HG03097 (cell line): ENCODE measurements around the gene ALPK1.

ENCODE experiments used
- ATAC-seq: cut with Tn5 transposase; IDR thresholded peaks from one replicate; pipeline ENCODE4 v1.9.1; 2021; ENCODE audit not compliant: unreplicated experiment, low FRiP score

ALPK1 gene

DNA sequence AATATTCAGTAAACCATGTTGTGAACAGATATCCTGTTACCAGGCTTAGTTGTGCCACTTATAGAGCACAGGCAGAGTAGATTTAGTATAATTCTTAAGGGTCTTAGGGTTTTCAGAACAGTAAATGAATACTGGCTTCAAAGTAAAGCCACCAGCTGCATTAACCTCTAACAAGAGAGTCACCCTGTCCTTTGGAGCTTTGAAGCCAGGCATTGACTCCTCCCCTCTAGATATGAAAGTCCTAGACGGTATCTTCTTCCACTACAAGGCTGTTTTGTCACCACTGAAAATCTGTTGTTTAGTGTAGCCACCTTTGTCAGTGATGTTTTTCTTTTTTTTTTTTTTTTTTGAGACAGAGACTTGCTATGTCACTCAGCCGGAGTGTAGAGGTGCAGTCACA is 77.7 kb downstream of the ALPK1 start:
- ATAC-seq: no peak

- ATAC-seq: peak; percentile 80
These were observed 80.0 kb downstream of the ALPK1 start for GRCh38 chr4:112377171-112377570.

GRCh38 chr4:112377594-112378242 is 80.5 kb downstream of the ALPK1 start:
- ATAC-seq: no peak

DNA sequence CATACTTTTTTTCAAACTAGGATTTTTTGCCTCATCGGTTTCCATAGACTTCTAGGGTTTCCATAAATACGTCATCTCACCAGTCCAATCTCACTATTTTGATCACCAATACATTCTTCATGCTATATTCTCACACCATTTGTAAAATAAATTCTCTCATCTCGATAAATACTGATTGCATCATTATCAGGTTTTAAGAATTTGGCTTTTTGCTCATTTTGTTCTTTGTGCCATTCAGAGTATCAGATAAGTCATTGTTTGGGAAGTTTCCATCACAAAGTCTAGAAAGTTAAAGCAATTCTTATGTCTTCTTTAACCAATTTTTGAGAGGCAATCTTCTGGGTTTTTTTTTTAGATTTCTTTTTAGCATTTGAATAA is 81.1 kb downstream of the ALPK1 start:
- no peak for ATAC-seq

GRCh38 chr4:112378858-112379257 is 81.7 kb downstream of the ALPK1 start:
- no peak for ATAC-seq

- no peak for ATAC-seq
These were observed 82.1 kb downstream of the ALPK1 start for GRCh38 chr4:112379306-112379705.

GRCh38 chr4:112381996-112382692 is 85.0 kb downstream of the ALPK1 start:
- ATAC-seq: no peak

GRCh38 chr4:112386071-112386470 is 88.9 kb downstream of the ALPK1 start:
- no peak for ATAC-seq

- no peak for ATAC-seq
These were observed 104.9 kb downstream of the ALPK1 start for GRCh38 chr4:112402098-112402497.

DNA sequence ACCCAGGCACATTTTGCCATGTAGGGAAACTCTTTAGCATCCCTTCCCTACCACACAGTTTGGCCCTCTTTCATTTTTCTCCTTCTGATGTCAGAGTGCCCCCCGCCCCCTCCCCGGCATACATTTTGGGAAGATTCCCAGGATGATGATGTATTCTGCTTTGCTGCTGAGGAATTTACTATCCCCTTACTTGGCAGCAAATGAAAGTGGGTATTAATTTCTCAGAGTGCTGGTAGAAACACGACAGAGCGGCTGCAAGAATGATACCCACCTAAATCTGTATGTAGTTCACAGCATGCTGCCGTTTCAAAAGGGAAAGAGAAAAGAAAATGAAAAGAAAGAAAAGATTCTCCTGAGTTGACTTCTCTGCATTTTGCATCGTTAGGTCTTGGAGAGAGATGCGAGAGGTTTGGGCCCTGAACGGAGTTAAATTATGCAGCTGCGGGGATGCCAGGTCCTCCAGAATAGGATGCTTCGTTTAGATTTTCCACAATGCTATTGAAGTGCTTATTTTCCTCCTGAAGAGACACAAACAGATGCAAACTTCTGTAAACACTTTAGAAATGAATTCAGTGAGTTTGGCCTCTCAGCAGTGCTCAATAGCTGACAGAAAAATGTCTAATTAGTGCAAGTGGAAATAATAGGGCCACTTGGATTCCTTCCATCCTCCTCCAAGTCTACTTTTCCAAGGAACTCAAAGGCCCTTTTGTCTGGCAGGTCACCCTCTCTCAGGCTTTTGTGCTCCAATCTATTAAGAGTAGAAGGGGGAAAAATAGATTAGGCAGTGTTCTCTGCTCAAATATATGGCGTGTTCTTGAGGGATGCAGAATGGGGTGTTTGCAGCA is 106.2 kb downstream of the ALPK1 start:
- ATAC-seq: no peak

GRCh38 chr4:112410364-112410763 is 113.2 kb downstream of the ALPK1 start:
- ATAC-seq: no peak

DNA sequence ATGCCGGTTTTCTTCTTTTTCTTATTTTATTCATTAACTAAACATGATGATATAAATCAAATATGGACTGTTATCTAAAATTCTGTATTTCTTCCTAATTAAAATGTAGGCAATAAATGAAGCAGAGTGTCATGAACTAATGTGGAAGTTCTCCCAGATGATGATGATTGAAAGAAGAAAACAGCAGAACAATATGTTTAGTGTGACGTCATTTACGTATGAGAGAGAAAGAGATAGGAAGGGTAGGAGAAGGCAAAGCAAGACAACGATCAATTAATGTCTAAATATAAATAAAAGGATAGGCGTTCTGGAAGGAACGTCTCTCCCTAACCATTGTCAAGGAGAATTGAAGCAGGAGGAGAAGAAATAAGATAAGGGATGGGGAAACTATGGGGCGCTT is 113.6 kb downstream of the ALPK1 start:
- ATAC-seq: no peak

DNA sequence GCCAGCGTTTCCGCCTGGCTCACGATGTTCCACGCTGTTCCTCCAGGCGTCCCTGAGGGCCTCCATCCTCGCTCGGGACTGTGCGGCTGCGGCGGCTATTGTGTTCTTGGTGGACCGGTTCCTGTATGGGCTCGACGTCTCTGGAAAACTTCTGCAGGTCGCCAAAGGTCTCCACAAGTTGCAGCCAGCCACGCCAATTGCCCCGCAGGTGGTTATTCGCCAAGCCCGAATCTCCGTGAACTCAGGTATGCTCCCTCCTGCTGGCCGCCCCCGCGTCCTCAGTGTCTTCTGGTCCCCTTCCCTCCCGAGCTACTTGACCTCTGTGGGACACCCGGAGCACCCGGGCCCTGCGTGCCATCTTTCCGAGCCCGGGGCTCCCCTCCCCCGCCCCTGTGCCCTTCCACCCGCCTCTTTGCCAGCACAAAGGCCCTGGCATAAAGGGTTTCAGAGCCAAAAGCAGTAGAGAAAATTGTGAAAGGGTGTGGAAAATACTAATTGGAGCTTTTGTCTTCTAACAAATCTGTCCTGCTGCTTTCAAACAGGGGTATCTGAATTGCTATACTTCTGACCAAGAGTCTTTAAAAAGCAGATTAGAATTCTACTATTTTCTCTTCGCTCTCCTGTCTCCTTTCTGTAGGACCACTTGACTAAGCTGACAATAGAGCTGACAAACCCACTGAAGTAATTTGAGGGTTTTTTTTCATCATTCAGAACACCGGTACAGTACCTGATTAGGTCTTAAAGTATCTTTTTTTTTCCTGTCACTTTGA is 114.8 kb downstream of the ALPK1 start:
- ATAC-seq: no peak

- no peak for ATAC-seq
These were observed 119.3 kb downstream of the ALPK1 start for GRCh38 chr4:112416464-112416863.

DNA sequence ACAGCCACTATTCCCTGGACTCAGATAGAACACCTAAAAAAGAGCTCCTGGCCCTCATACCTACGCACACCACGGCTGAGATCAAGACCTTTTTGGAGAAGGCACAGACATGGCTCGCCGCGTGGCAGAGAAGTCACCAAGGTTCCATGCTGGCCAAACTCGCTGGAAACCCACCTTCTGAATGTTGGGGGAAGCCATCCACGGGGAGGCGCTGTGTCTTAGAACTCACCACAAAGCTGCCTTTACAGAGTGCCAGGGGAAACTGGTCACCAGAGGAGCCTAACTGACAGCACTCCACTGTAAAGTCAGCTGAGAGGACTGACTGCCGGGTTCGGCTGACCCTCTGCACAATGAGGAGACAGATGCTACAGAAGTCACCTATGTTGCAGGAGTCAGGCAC is 120.9 kb downstream of the ALPK1 start:
- ATAC-seq: no peak

DNA sequence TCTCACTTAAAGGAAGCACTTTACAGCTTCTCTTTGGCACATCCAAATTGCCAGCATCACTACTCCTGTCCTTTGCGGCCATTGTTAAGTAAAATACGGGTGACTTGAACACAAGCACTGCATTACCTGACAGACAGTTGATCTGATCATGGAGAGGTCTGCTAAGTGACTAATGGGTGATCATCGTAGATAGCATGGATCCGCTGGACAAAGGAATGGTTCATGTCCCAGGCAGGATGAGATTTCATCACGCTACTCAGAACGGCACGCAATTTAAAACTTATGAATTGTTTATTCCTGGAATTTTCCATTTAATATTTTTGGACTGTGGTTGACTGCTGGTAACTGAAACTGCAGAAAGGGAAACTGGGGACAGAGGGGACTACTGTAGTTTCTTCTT is 124.7 kb downstream of the ALPK1 start:
- no peak for ATAC-seq

GRCh38 chr4:112422644-112423043 is 125.5 kb downstream of the ALPK1 start:
- ATAC-seq: no peak

DNA sequence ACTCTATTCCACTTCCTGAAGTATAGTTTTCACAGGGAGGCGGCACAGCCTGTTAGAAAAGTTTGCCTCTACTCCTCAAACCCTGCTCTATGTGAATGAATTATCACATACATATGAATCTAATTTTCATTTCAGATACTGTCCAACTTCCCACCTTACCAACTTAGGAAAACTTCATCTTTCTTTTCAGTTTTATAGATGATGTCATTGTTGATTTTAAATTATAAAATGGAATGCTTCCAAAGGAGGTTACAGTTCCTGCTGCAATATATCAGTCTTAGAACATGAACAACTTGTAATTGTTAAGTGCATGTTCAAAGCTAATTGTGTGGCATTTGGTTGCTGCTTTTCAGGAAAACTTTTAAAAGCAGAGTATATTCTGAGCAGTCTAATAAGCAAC is 126.4 kb downstream of the ALPK1 start:
- no peak for ATAC-seq

- ATAC-seq: no peak
These were observed 128.7 kb downstream of the ALPK1 start for GRCh38 chr4:112425823-112426222.

- no peak for ATAC-seq
These were observed 129.2 kb downstream of the ALPK1 start for GRCh38 chr4:112426416-112426815.

DNA sequence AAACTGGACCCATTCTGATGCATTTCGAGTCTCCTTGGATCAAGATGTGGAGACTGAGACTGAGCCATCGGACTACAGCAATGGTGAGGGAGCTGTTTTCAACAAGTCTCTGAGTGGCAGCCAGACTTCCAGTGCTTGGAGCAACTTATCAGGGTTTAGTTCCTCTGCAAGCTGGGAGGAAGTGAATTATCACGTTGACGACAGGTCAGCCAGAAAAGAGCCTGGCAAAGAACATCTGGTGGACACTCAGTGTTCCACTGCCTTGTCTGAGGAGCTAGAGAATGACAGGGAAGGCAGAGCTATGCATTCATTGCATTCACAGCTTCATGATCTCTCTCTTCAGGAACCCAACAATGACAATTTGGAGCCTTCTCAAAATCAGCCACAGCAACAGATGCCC is 134.0 kb downstream of the ALPK1 start:
- no peak for ATAC-seq
